Measurements from ENCODE around the gene SLC25A51.

DNA sequence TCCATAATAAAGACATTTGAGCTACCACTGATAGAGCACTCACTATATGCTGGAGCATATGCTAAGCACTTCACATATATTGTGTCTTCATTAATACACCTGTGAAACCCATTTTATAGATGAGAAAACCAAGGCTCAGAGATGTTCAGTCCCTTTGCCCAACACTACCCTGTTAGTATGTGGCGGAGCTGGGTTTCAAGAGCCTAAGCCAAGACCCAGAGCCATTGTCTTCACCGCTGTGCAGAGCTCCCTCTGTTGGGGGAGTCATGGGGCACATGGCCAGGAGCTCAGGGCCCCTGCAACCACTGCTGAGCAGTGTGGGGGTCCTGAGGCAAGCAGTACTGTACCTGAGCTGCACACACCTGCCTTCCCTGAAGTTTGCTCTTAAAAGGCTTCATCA, 37.3 kb upstream of the SLC25A51 start:
- no peak for TF ChIP-seq CTCF (IDR thresholded peaks at IDR 0.05; ENCODE audit: insufficient read depth, low read depth, low read length)
- TF ChIP-seq EZH2 (IDR thresholded peaks at IDR 0.05; ENCODE audit: insufficient read depth, low read length): no peak

Measured in astrocyte (in vitro differentiated cells and primary cell).